A549 (cell line): ENCODE data around the gene ZGLP1. TPM values are rescaled to one million over a fixed set of nuclear protein-coding genes. Genes with fewer than 3 reads are reported as not detected.
A peak's percentile ranks its signal among the peaks of the same experiment; 100 is the strongest.

ENCODE experiments used
- ATAC-seq, 2 experiments: fragments of 200-7000 bp in 1 of 2; fragments of >200 bp in 1 of 2; cut with Nextera tagmentation in 1 of 2; cut with Tn5 transposase in 1 of 2; 3 replicates each; pipeline versions ENCODE4 v1.8.0 to v1.9.1; 2018 to 2020; ENCODE audit warnings: mild to moderate bottlenecking in 1 of 2, moderate library complexity in 1 of 2
- CTCF ChIA-PET: fragments of 300-600 bp; sonication (Branson Sonifier 250); formaldehyde crosslinking; extraction: SDS; loops from one replicate; lab custom pipeline; 2021; ENCODE audit warnings: antibody characterized with exemption, inconsistent platforms; lab: Yijun Ruan, JAX
- POLR2A ChIA-PET: fragments of 350-600 bp; formaldehyde crosslinking; extraction: SDS; loops from one replicate; lab custom pipeline; 2021; ENCODE audit warnings: antibody characterized with exemption, inconsistent platforms; lab: Yijun Ruan, JAX
- DNase-seq, 2 experiments: peaks; one replicate each; pipeline versions ENCODE4 v3.0.0 to v3.0.0-alpha.2; 2011 to 2016; ENCODE audit warnings: low read depth in 1 of 2, low spot score in 1 of 2
- FAIRE-seq: peaks from 2 replicates; lab custom pipeline; 2011; peaks lifted over from hg19 to GRCh38; lab: Jason Lieb, UNC
- H3K27ac ChIP-seq, 2 experiments: fragments of >200 bp; sonication (Bioruptor Twin); formaldehyde crosslinking; 3 replicates each; pipeline ENCODE4 v1.5.1; 2016 to 2017
- H3K4me1 ChIP-seq: fragments of >200 bp; sonication (Bioruptor Twin); formaldehyde crosslinking; 3 replicates; pipeline ENCODE4 v1.6.1; 2016
- H3K4me2 ChIP-seq: fragments of >200 bp; sonication (Bioruptor Twin); formaldehyde crosslinking; 3 replicates; pipeline ENCODE4 v1.6.1; 2016
- H3K4me3 ChIP-seq: fragments of >200 bp; sonication (Bioruptor Twin); formaldehyde crosslinking; 3 replicates; pipeline ENCODE4 v1.5.1; 2016
- H3K9me3 ChIP-seq: fragments of >200 bp; sonication (Bioruptor Twin); formaldehyde crosslinking; 3 replicates; pipeline ENCODE4 v1.6.1; 2016
- ATOH8 ChIP-seq: fragments of 250-450 bp; sonication (Bioruptor Pico); IDR thresholded peaks from 2 replicates; pipeline ENCODE4 v1.5.0; 2020; ENCODE audit warnings: low read depth, mild to moderate bottlenecking, moderate library complexity
- BCL3 ChIP-seq: fragments of >200 bp; sonication (Bioruptor Twin); formaldehyde crosslinking; IDR thresholded peaks from 3 replicates; pipeline ENCODE4 v1.6.1; 2016
- CBX2 ChIP-seq: fragments of 200-600 bp; sonication (generic); IDR thresholded peaks from 2 replicates; pipeline ENCODE4 v1.6.1; 2016; ENCODE audit warnings: low read depth, mild to moderate bottlenecking, borderline replicate concordance
- CHD4 ChIP-seq: fragments of 200-600 bp; sonication (generic); IDR thresholded peaks from 2 replicates; pipeline ENCODE4 v1.6.1; 2016; ENCODE audit warnings: antibody characterized with exemption, mild to moderate bottlenecking, borderline replicate concordance
- EHF ChIP-seq: fragments of 250-450 bp; sonication (Bioruptor Pico); IDR thresholded peaks from 2 replicates; pipeline ENCODE4 v1.5.0; 2020; ENCODE audit warnings: mild to moderate bottlenecking
- EHMT2 ChIP-seq: fragments of 200-600 bp; sonication (generic); IDR thresholded peaks from 2 replicates; pipeline ENCODE4 v1.6.1; 2016; ENCODE audit warnings: antibody characterized with exemption, low read depth, mild to moderate bottlenecking, moderate library complexity
- EP300 ChIP-seq, 2 experiments: fragments of >200 bp; sonication (Bioruptor Twin); formaldehyde crosslinking; IDR thresholded peaks; 2 replicates in 1 of 2; 3 replicates in 1 of 2; pipeline ENCODE4 v1.6.1; 2016 to 2017
- FOXS1 ChIP-seq: fragments of 250-450 bp; sonication (Bioruptor Pico); IDR thresholded peaks from 2 replicates; pipeline ENCODE4 v1.5.0; 2020; ENCODE audit warnings: mild to moderate bottlenecking, moderate library complexity
- GATA3 ChIP-seq: IDR thresholded peaks from 2 replicates; pipeline ENCODE4 v1.6.1; 2012; ENCODE audit warnings: borderline replicate concordance
- HES2 ChIP-seq: fragments of >200 bp; sonication (Bioruptor Twin); formaldehyde crosslinking; IDR thresholded peaks from 2 replicates; pipeline ENCODE4 v1.6.1; 2016
- HOXB13 ChIP-seq: fragments of 250-450 bp; sonication (Bioruptor Pico); IDR thresholded peaks from 2 replicates; pipeline ENCODE4 v1.5.0; 2020; ENCODE audit warnings: low read depth, mild to moderate bottlenecking, moderate library complexity
- NPAS2 ChIP-seq: fragments of 250-450 bp; sonication (Bioruptor Pico); IDR thresholded peaks from 2 replicates; pipeline ENCODE4 v1.8.0; 2022; ENCODE audit warnings: mild to moderate bottlenecking, moderate library complexity, borderline replicate concordance
- POLR2A ChIP-seq: IDR thresholded peaks from 2 replicates; pipeline ENCODE4 v1.6.1; 2012; ENCODE audit warnings: mild to moderate bottlenecking, low read length
- POLR2AphosphoS2 ChIP-seq: conservative IDR thresholded peaks from 2 replicates; pipeline ENCODE4 v1.6.1; 2012; ENCODE audit warnings: low read length, improper control_type of control experiment, inconsistent platforms
- RARB ChIP-seq: fragments of 250-450 bp; sonication (Bioruptor Pico); IDR thresholded peaks from 2 replicates; pipeline ENCODE4 v1.8.0; 2021; ENCODE audit warnings: mild to moderate bottlenecking, moderate library complexity
- WGBS: methylation state at CpG from one replicate; pipeline ENCODE4 v1.1.6; 2017; ENCODE audit errors: missing lambda C conversion rate; 5-methylcytosine and 5-hydroxymethylcytosine counted together
- polyA plus RNA-seq, 4 experiments: library from polyadenylated mRNA; depleted of rRNA in 3 of 4; stranded (reverse); fragments of >200 nt; fragmentation: RNase III in 1 of 4; extraction: RNeasy Plus Mini Kit Qiagen cat#74134 plus additional on column Dnase treatment in 1 of 4; gene quantifications; 2 replicates in 3 of 4; 3 replicates in 1 of 4; pipeline ENCODE4 v1.2.3, GENCODE V29; 2011 to 2017
- TF ChIP-seq, protein P1 (sequence below): IDR thresholded peaks from 2 replicates; pipeline ENCODE4 v1.6.1; 2012; ENCODE audit warnings: low read depth, borderline replicate concordance

ZGLP1 gene
- polyA plus RNA-seq, 2 of the 4 experiments (the other 2 are of a cell fraction), result 0.84 to 1.9 TPM

GRCh38 chr19:10317045-10317856, 7.6 kb upstream of the ZGLP1 start:
- POLR2A ChIA-PET, result interaction anchor here (1.0 kb wide), 1 partner anchor 16 kb away, joined by 5 read pairs; no protein-coding TSS in a partner anchor
- ATAC-seq, result no peak

GRCh38 chr19:10316229-10317044, 6.8 kb upstream of the ZGLP1 start:
- FAIRE-seq, result no peak
- peak overlapping the region; percentile 82 for H3K4me2 ChIP-seq
- ATAC-seq, result peak; percentile 32 to 40; a peak in 5 of 6 replicates
- CTCF ChIA-PET, result interaction anchor here (0.7 to 1.3 kb wide), 2 partner anchors 11 to 72 kb away, joined by 3 to 5 read pairs; no protein-coding TSS in a partner anchor
- H3K4me3 ChIP-seq, result peak overlapping the region; percentile 73
- no peak for TF ChIP-seq POLR2AphosphoS2
- no peak for TF ChIP-seq ATOH8 (CRISPR knock-in tag)
- no peak for TF ChIP-seq EP300 (IDR thresholded peaks at IDR 0.05)
- TF ChIP-seq RARB (CRISPR knock-in tag), result no peak
- TF ChIP-seq, protein P1, sequence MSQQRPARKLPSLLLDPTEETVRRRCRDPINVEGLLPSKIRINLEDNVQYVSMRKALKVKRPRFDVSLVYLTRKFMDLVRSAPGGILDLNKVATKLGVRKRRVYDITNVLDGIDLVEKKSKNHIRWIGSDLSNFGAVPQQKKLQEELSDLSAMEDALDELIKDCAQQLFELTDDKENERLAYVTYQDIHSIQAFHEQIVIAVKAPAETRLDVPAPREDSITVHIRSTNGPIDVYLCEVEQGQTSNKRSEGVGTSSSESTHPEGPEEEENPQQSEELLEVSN, result no peak
- TF ChIP-seq, all 56 proteins: peak for 0
- POLR2A ChIA-PET, result no interaction called here
- H3K4me1 ChIP-seq, result peaks cover 12% of the 10 kb centered on the region
- peak overlapping the region; percentile 87 to 95 for H3K27ac ChIP-seq
- no peaks in the 10 kb centered on the region for H3K9me3 ChIP-seq
- no peak for DNase-seq
- 81% methylated on average over 15 of the region's 19 CpGs for WGBS

More at GRCh38 chr19:10317045-10317856, 7.6 kb upstream of the ZGLP1 start:
- TF ChIP-seq BCL3 (no peak), POLR2A (no peak), GATA3 (no peak), EHMT2 (no peak), EHF (CRISPR knock-in tag) (no peak), CBX2 (no peak), HOXB13 (CRISPR knock-in tag) (no peak), NPAS2 (CRISPR knock-in tag) (no peak), HES2 (no peak), FOXS1 (CRISPR knock-in tag) (no peak), CHD4 (no peak)
- H3K9me3 ChIP-seq, result no peaks in the 10 kb centered on the region
- H3K4me1 ChIP-seq, result peaks cover 12% of the 10 kb centered on the region
- DNase-seq (no peak), FAIRE-seq (no peak)
- H3K4me2 ChIP-seq, result no peak overlapping the region
- 85% methylated on average over 26 of the region's 29 CpGs for WGBS
- no peak overlapping the region for H3K27ac ChIP-seq
- CTCF ChIA-PET, result interaction anchor here (0.7 to 1.4 kb wide), 3 partner anchors 12 to 72 kb away, joined by 3 to 5 read pairs (median 4); no protein-coding TSS in a partner anchor
- H3K4me3 ChIP-seq, result no peak overlapping the region
